Heart right ventricle (tissue), 16 donors: ENCODE data around the gene CCT8L2. TPM values are rescaled to one million over a fixed set of nuclear protein-coding genes. Genes with fewer than 3 reads are reported as not detected.
"Not testable (repeated sequence)": the region's sequence is repeated elsewhere in the genome, so short reads cannot be mapped to it uniquely, and the experiment has no call there.

Experiments used
- ATAC-seq, 8 donors: fragments of 200-7000 bp; cut with Tn5 transposase; one replicate each; pipeline ENCODE4 v1.9.1; 2020; ENCODE audit warnings: mild to moderate bottlenecking in 8 of 8, moderate library complexity in 8 of 8, moderate number of reproducible peaks in 1 of 8
- DNase-seq, 2 donors: peaks; one replicate each; pipeline ENCODE4 v3.0.0-alpha.2; 2020
- H3K27ac ChIP-seq, 10 donors: fragments of 200-600 bp; sonication (generic) in 2 of 10; one replicate each; pipeline versions ENCODE4 v1.5.0 to v1.8.0; 2020 to 2022; ENCODE audit warnings: mild to moderate bottlenecking in 3 of 10
- H3K27me3 ChIP-seq, 7 donors: fragments of 200-600 bp; one replicate each; pipeline ENCODE4 v1.8.0; 2021 to 2022; ENCODE audit warnings: mild to moderate bottlenecking in 2 of 7
- H3K36me3 ChIP-seq, 9 donors: fragments of 200-600 bp; sonication (generic) in 1 of 9; one replicate each; pipeline versions ENCODE4 v1.5.0 to v1.8.0; 2020 to 2022; ENCODE audit warnings: mild to moderate bottlenecking in 2 of 9
- H3K4me1 ChIP-seq, 9 donors: fragments of 200-600 bp; sonication (generic) in 1 of 9; one replicate each; pipeline versions ENCODE4 v1.5.0 to v1.8.0; 2020 to 2022; ENCODE audit warnings: mild to moderate bottlenecking in 4 of 9
- H3K4me3 ChIP-seq, 10 donors: fragments of 200-600 bp; sonication (generic) in 2 of 10; one replicate each; pipeline versions ENCODE4 v1.5.0 to v1.8.0; 2020 to 2022; ENCODE audit warnings: mild to moderate bottlenecking in 7 of 10, moderate library complexity in 2 of 10
- H3K9me3 ChIP-seq, 11 donors: fragments of 200-600 bp in 10 of 11; sonication (generic) in 2 of 11; one replicate each; pipeline versions ENCODE4 v1.5.0 to v1.8.0; 2013 to 2022; ENCODE audit warnings: mild to moderate bottlenecking in 2 of 11, control low read depth in 1 of 11, moderate library complexity in 1 of 11
- WGBS, 2 donors: extraction: QIAGEN DNeasy Blood & Tissue Kit; methylation state at CpG; one replicate each; pipeline ENCODE4 v1.1.7; 2013; ENCODE audit warnings: inconsistent platforms in 1 of 2; 5-methylcytosine and 5-hydroxymethylcytosine counted together
- intact Hi-C, 10 donors: fragments of 100-400 bp; cut with DNase I; formaldehyde crosslinking; loops; one replicate each; pipeline versions ENCODE4 v1.11.1 to v1.14.2; 2022
- polyA plus RNA-seq, 2 donors: library from polyadenylated mRNA; stranded (reverse); fragments of 200-250 nt; gene quantifications; one replicate each; pipeline ENCODE4 v1.2.3, GENCODE V29; 2013
- total RNA-seq, 10 donors: library from RNA; stranded (reverse); fragmentation: NEBNext Ultra II Directional in 3 of 10; extraction: Animal tissue kit (Norgen Biotek cat#: 25700) in 3 of 10; gene quantifications; one replicate each; pipeline versions ENCODE4 v1.2.1 to v1.2.4, GENCODE V29; 2021 to 2023
- TF ChIP-seq, protein P1 (sequence below), 9 donors: fragments of 200-600 bp; sonication (generic) in 2 of 9; IDR thresholded peaks; one replicate each; pipeline versions ENCODE4 v1.5.0 to v1.8.0; 2021 to 2022; ENCODE audit warnings: antibody characterized with exemption in 9 of 9, mild to moderate bottlenecking in 5 of 9, moderate library complexity in 1 of 9
- donor health status: Arrhythmogenic right ventricular cardiomyopathy.
- donor health status: ischemic (EF 13 %, LVEDD 7.1; RV severe dilation, severe dysfunction).
- donor health status: healthy with polysubstance abuse.
- donor health status: DM: no; HTN: yes; CAD: no.
- donor health status: DM: no; HTN: no; CAD: no.
- donor health status: ischemic (EF 25% LVEDD 6.9; RV normal size, moderate dysfunction).
- donor health status: ischemic (EF 25% LVEDD 5.7; RV mildly dilated, moderate dysfunction).
- donor health status: healthy.
- donor health status: DM: yes; HTN: yes; CAD: no.
- donor health status: Ischemic cardiomyopathy.
- donor health status: ischemic (EF 35%, LVEDD 5.7; RV mildly dilated, moderate dysfunction).
- donor health status: nonischemic (EF 11% LVEDD 7.7; RV severe dilation, severe dysfunction).
- donor health status: DM: yes; HTN: yes; CAD: no.
- donor health status: PGD.
- donor health status: ischemic (EF 29% LVEDD 5.4; RV normal size, mild dysfunction).
- donor health status: nonischemic (EF 23%, LVEDD 6.1; RV moderate dilation, normal function).

Gene CCT8L2
- total and polyA plus RNA-seq, 12 donors: not detected

DNA sequence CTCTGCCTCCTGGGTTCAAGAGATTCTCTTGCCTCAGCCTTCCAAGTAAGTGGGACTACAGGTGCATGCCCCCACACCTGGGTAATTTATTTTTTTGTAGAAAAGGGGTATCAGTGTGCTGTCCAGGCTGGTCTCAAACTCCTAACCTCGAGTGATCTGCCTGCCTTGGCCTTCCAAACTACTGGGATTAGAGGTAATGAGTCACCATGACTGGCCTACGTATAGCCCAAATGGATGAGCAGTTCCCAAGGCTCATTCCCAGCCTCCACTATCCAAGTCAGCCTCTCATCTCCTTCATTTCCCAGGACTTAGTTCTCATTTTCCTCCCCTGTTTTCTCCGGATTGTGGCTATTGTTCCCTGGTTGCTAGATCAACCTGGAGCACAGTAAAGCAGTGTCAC, 5.6 kb downstream of the CCT8L2 start:
- H3K4me3 ChIP-seq: no peak overlapping the region
- H3K27ac ChIP-seq: no peak overlapping the region
- intact Hi-C loops: no loop called here
- H3K9me3 ChIP-seq: no peaks in the 10 kb centered on the region
- no peak for ATAC-seq
- peaks cover 0 to 10% (median 0%) of the 10 kb centered on the region in 7 donors for H3K27me3 ChIP-seq
- 53 to 59% methylated on average over 3 of the region's 3 CpGs for WGBS, 2 donors
- H3K4me1 ChIP-seq: no peaks in the 10 kb centered on the region
- DNase-seq: no peak
- TF ChIP-seq, protein P1, sequence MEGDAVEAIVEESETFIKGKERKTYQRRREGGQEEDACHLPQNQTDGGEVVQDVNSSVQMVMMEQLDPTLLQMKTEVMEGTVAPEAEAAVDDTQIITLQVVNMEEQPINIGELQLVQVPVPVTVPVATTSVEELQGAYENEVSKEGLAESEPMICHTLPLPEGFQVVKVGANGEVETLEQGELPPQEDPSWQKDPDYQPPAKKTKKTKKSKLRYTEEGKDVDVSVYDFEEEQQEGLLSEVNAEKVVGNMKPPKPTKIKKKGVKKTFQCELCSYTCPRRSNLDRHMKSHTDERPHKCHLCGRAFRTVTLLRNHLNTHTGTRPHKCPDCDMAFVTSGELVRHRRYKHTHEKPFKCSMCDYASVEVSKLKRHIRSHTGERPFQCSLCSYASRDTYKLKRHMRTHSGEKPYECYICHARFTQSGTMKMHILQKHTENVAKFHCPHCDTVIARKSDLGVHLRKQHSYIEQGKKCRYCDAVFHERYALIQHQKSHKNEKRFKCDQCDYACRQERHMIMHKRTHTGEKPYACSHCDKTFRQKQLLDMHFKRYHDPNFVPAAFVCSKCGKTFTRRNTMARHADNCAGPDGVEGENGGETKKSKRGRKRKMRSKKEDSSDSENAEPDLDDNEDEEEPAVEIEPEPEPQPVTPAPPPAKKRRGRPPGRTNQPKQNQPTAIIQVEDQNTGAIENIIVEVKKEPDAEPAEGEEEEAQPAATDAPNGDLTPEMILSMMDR (IDR thresholded peaks at IDR 0.05): no peak
- no peaks in the 10 kb centered on the region for H3K36me3 ChIP-seq

DNA sequence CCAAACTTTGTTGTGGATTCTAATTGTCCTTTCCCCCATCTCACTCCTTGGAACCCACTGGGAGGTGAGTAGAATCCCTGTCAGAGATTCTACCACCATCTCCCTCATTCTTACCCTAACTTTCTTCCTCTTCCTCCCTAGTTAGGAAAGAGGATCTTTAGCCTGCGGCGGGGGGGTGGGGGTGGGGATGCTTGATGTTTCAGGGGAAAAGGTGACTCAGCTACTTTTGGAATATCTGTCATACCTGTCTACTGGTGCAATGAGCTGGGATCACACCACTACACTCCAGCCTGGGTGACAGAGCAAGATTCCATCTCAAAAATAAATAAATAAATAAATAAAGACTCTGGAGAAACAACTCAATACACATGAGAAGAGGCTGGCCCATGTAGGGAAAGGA, 6.4 kb downstream of the CCT8L2 start:
- Histone ChIP-seq H3K4me1 (no peaks in the 10 kb centered on the region), H3K27me3 (peaks cover 0 to 10% (median 0%) of the 10 kb centered on the region in 7 donors), H3K4me3 (no peak overlapping the region), H3K36me3 (no peaks in the 10 kb centered on the region), H3K9me3 (no peaks in the 10 kb centered on the region), H3K27ac (no peak overlapping the region)
- DNase-seq (no peak), ATAC-seq (no peak)
- WGBS, 2 donors: 85 to 88% methylated on average over 2 of the region's 2 CpGs
- intact Hi-C loops: no loop called here
- TF ChIP-seq, protein P1 (IDR thresholded peaks at IDR 0.05): no peak

DNA sequence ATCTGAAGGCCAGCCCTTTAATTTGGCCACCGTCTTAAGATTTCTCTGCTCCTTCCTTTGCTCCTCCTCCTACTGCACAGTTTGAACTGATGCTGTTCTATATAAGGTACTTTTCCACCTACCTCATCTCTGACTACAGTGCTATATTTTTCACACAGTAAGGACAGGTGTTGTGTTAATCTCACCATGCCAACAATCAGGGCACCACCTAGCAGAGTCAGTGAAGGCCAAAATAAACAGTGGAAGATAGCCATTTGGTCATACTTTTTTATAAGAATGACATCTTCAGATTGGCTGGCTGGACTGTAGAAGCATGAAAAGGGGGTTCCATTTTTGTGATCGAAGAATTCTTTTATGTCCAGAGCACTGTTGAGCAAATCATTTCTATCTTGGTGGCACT, 11.7 kb downstream of the CCT8L2 start:
- intact Hi-C loops, H3K4me3 ChIP-seq, H3K9me3 ChIP-seq, H3K36me3 ChIP-seq, H3K27ac ChIP-seq, DNase-seq, H3K4me1 ChIP-seq, ATAC-seq: not testable (repeated sequence)
- peaks cover 0 to 16% (median 0%) of the 10 kb centered on the region in 7 donors for H3K27me3 ChIP-seq
- WGBS, 2 donors: 62 to 73% methylated on average over 1 of the region's 2 CpGs

DNA sequence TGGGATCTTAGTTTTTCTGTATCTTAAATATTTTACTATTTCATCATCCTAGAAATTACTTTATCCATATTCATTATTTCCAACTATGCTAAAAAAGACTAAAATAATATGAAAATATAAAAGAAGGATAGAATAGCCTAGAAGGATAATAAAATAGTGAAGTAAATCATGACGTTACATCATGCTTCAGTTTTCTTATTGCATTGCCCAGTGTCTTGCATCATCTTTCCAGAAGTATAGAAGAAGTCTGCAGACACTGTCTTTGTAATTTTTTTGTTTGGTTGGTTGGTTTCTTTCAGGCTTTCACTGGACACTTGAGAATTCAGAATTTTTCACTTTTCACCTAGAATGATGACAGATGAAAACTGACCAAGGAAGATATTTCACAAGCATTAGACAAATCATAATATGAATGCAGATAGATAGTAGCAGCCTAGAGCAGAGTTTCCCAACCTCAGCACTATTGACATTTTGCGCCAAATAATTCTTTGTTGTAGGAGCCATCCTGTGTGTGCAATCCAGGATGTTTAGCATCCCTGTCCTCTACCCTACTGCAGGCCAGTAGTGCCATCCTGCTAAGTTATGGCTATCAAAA, 23.3 kb downstream of the CCT8L2 start:
- H3K36me3 ChIP-seq, ATAC-seq, H3K4me3 ChIP-seq, intact Hi-C loops, DNase-seq, H3K4me1 ChIP-seq, H3K27ac ChIP-seq, H3K9me3 ChIP-seq: not testable (repeated sequence)
- peaks cover 0 to 13% (median 0%) of the 10 kb centered on the region in 7 donors for H3K27me3 ChIP-seq
- 78 to 80% methylated on average over 2 of the region's 2 CpGs for WGBS, 2 donors

DNA sequence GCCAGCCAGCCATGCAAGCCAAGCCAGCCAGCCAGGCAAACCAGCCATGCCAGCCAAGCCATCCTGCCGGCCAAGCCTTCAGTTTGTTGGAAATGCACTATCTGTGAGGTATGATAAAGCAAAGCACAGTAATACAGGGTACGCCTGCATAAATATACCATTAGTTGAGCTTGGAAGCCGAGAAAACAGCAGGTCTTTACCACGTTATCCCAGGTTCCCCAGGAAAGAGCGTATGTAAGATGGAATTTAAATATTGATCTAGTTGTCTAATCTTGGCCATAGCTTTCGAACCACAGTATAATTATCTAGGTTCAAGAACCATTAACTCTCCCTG, 24.2 kb downstream of the CCT8L2 start:
- Histone ChIP-seq H3K4me3 (no peak overlapping the region), H3K27me3 (peaks cover 0 to 6% (median 0%) of the 10 kb centered on the region in 7 donors), H3K4me1 (no peaks in the 10 kb centered on the region), H3K9me3 (no peaks in the 10 kb centered on the region), H3K27ac (no peak overlapping the region), H3K36me3 (no peaks in the 10 kb centered on the region)
- intact Hi-C loops: no loop called here
- WGBS, 2 donors: 78 to 85% methylated on average over 6 of the region's 6 CpGs
- TF ChIP-seq, protein P1 (IDR thresholded peaks at IDR 0.05): no peak
- DNase-seq (no peak), ATAC-seq (no peak)

DNA sequence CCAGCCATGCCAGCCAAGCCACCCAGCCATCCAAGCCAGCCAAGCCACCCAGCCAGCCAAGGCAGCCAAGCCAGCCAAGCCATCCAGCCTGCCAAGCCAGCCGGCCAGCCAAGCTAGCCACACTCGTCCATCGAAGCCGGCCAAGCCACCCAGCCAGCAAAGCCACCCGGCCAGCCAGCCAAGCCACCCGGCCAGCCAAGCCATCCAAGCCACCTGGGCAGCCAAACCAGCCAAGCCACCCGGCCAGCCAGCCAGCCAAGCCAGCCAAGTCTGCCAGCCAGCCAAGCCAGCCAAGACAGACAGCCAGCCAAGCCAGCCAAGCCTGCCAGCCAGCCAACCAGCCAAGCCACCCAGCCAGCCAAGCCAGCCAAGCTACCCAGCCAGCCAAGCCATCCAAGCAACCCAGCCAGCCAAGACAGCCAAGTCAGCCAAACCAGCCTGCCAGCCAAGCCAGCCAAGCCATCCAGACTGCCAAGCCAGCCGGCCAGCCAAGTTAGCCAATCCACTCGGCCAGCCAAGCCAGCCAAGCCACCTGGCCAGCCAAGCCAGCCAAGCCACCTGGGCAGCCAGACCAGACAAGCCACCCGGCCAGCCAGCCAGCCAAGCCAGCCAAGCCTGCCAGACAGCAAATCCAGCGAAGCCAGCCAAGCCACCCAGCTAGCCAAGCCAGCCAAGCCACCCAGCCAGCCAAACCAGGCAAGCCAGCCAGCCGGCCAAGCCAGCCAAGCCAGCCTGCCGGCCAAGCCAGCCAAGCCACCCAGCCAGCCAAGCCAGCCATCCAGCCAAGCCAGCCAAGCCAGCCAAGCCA, 24.8 kb downstream of the CCT8L2 start:
- H3K36me3 ChIP-seq, H3K27ac ChIP-seq, H3K4me3 ChIP-seq, DNase-seq, H3K27me3 ChIP-seq, ATAC-seq, intact Hi-C loops, H3K4me1 ChIP-seq, H3K9me3 ChIP-seq: not testable (repeated sequence)
- 86 to 87% methylated on average over 12 to 13 of the region's 13 CpGs for WGBS, 2 donors

DNA sequence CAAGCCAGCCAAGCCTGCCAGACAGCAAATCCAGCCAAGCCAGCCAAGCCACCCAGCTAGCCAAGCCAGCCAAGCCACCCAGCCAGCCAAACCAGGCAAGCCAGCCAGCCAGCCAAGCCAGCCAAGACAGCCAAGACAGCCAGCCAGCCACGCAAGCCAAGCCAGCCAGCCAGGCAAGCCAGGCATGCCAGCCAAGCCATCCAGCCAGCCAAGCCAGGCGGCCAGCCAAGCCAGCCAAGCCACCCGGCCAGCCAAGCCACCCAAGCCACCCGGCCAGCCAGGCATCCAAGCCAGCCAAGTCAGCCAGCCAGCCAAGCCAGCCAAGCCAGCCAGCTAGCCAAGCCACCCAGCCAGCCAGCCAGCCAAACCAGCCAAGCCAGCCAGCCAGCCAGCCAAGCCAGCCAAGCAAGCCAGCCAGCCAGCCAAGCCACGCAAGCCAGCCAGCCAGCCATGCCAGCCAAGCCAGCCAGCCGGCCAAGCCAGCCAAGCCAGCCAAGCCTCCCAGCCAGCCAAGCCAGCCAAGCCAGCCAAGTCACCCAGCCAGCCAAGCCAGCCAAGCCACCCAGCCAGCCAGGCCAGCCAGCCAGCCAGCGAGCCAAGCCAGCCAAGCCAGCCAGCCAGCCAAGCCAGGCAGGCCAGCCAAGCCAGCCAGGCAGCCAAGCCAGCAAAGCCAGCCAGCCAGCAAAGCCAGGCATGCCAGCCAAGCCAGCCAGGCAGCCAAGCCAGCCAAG, 26.0 kb downstream of the CCT8L2 start:
- H3K4me3 ChIP-seq, H3K27me3 ChIP-seq, intact Hi-C loops, ATAC-seq, H3K36me3 ChIP-seq, H3K4me1 ChIP-seq, DNase-seq, H3K27ac ChIP-seq, H3K9me3 ChIP-seq: not testable (repeated sequence)
- 84 to 87% methylated on average over 7 of the region's 7 CpGs for whole genome bisulfite sequencing, 2 donors
